Upper lobe of left lung (tissue), 4 donors: ENCODE measurements around the gene RBM20.

ENCODE experiments used
- CTCF ChIP-seq, 6 experiments: fragments of 450-650 bp in 4 of 6; fragments of 200-600 bp in 2 of 6; sonication (generic) in 2 of 6; IDR thresholded peaks; one replicate each; pipeline ENCODE4 v1.5.1; 2016 to 2019; ENCODE audit warnings: antibody characterized with exemption in 6 of 6
- EP300 ChIP-seq, 4 donors: sonication (generic); formaldehyde crosslinking; IDR thresholded peaks; one replicate each; pipeline ENCODE4 v1.5.1; 2017; ENCODE audit warnings: antibody characterized with exemption in 4 of 4, control low read depth in 2 of 4
- POLR2AphosphoS5 ChIP-seq, 2 donors: sonication (generic); formaldehyde crosslinking; IDR thresholded peaks; one replicate each; pipeline ENCODE4 v1.5.1; 2017; ENCODE audit warnings: antibody characterized with exemption in 2 of 2

DNA sequence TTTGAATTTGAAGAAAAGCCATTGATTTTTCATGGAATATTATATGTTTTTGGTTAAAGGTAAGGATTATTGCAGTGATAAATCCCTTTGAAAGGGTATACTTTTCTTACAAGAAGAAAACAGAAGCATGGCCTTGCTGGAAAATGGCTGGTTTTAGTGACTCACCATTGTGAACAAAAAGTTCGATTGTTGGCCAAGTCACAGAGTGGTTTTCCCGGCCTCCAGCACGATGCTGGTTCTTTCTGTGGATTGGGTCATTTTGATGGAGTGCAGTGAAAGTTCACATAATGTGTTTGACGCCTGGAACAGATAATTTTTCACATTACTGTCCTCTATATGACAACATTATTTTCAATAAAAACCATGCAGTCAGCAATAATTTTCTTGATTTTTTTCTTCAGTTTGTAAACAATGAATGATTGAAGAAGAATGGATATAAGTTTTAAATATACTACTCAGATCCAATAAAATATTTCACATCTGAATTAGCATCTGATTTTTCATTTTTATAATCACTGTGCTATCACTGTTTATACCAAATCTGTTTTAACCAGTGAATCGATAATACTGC, 60.9 kb downstream of the RBM20 start:
- no peak for TF ChIP-seq CTCF (IDR thresholded peaks at IDR 0.05)
- TF ChIP-seq EP300 (IDR thresholded peaks at IDR 0.05), result no peak
- no peak for TF ChIP-seq POLR2AphosphoS5 (IDR thresholded peaks at IDR 0.05)
